SIG-M5 treated with dmso at 0.1 percent for 504 hours (cell line): ENCODE results near the gene FARS2.
A peak's percentile ranks its signal among the peaks of the same experiment; 100 is the strongest.

Experiments
- DNase-seq: peaks from one replicate; lab custom pipeline; 2025; ENCODE audit not compliant: unreplicated experiment; lab: John Stamatoyannopoulos, UW

FARS2 gene

DNA sequence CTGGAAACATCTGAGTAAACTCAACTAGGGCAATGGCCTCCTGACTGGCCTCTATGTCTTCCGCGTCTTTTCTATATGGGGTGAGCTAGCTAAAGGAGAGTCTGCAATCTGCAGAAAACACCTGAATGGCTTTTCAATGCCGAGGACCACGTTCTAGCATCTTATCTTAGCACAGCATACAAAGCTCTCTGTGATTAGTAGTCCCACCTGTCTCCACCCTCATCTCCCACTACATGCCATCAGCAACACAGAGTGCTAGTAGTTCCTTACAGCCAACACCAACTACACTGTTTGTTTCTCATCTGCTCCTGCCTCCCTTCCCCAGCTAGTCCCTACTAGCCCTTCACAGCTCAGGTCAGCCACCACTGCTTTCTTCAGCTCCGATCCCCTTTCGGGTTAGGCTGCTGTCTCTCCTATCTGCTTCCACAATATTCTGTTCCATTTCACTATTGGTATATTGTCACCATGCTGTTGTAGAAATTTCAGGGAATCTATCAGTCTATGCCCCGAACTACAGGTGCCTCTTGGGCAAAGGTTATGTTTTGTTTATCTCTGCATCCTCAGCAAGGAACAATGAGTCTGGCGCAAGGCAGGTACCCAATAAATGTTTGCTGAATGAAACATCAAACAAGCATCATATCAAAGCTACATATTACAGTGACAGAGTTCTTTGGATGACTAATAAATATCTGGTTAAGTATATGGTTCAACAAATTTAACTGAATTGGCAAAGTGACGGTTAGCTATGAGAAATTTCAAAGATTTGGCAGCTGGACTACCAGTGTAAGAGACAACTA is 12.8 kb upstream of the FARS2 start:
- no peak for DNase-seq

DNA sequence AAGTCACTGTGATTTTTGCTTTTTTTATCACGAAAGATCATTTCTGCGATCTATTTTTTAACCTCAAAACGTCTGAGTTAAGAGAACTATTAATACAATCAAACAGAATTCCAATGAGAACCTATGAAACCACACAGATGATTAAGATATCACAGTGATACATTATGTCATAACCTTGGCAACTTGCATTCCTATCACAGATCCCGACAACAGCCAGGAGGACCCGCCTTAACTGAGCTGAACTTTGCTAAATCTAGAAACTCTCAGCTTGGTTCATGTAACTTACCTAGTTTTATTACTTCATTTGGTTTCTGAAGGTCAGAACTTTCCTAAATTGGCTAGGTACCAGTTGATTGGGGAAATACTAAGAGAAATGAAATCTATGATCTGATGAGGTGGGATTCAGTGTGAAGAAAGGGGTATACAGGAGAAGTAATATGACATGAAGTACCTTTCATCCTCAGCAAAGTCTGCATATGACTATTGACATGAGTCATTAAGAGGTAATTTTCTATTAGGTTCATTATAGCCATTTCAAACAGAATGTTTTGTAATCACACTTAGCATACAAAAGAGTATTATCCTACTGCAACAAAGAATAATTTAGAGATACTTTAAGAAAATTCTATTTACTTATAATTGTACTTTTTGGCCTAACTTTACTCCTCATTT is 11.7 kb upstream of the FARS2 start:
- no peak for DNase-seq

DNA sequence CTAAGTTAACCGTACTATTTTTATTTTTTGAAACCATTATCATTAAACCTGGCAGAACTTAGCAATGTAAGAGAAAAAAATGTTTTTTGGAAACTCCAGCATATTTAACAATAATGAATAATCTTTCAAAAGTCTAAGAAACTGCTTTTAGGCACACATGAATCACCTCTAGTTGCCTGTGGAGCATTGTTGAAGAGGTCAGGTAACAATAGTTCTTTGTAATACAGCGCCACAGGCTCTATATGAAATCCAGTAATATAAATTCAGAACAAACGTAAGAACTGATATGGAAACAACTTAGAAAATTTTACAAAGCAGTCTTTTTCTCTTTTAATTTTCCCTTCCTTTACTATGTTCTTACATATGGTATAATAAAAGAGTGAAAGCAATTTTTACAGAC is 10.9 kb upstream of the FARS2 start:
- no peak for DNase-seq

DNA sequence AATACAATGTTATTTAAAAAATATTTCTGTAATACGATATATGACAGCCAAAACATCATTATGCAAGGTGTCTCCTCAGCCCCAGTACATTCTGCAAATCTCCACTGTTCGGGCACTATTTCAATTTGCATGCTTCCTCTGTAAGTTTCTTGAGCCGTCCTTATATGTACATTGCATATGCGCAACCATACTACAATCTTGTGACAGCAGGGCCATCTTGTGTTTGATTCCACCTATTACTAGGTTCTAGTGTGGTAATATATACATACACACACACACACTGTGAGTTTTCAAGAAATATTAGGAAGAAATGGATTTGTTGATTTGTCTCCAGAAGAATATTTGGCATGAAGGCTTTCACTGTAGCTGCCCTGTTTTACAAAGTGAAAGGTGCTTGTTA is 10.4 kb upstream of the FARS2 start:
- no peak for DNase-seq

DNA sequence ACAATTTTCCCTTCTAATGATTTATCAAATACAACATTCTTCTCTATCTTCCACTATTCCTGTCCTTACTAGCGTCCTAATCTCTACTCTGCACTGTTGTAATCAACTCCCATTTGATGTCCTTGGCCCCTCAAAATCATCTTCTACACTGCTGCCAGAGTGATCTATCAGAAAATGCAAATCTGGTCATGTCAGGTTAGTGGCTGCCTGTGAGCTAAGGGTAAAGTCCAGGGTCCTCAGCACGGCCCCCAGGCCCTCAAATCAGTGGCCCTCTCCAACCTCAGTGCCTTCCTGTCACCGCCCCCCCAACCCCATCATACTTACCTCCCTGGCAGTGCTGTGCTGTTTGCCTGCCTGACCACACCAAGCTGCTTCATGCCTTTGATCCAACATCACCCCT is 4.4 kb upstream of the FARS2 start:
- no peak for DNase-seq

DNA sequence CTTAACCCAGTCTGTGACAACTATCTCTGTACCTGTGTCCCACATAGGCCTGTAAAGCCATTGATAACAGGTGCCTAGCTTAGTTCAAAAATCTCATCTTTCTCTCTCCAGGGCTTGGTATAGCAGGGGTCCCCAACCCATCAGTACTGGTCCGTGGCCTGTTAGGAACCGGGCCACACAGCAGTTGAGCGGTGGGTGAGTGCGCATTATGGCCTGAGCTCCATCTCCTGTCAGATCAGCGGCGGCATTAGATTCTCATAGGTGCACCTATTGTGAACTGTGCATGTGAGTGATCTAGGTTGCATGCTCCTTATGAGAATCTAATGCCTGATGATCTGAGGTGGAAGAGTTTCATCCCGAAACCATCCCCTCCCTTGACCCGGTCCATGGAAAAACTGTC is 3.9 kb upstream of the FARS2 start:
- DNase-seq: no peak

DNA sequence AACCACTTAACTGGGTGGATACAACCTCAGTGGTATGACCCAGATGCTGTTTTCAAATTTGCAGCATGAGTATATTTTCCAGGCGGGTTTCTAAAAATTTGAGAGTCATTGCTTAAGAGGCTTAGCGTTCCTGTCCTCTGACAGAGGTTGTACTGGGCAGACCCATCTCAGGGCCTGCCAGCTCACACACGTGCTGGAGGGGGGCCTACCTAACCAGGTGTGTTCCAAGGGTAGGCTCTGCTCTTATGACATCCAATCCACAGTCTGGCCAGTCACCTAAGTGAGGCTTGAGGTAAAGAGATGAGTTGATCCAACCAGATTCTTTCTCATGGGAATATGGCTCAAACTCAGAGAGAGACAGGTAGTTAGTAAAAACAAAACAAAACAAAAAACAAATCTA is 1.9 kb upstream of the FARS2 start:
- no peak for DNase-seq

DNA sequence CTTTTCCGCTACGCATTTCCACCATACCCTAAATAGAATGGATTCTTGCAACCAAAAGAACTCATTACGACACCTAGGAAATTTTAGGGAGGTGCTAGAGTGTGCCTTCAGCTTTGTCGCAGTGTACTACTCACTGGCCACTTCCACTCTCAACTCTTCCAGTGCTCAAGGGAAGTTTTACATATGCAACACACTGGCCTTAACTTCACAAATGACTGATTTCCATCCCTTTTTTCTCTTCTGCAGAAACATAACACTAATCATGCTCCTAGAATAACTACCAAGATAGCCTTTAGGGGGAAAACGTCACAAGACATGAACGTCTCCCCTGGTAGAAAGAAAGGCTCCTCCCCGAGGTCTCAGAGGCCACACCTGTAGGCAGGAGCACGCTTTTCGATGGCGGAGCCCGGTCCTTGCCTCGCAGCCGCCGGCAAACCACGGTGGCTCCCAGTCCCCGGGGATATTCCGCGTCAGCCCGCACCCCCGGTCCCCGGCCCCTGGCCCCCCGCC is 1.1 kb upstream of the FARS2 start:
- DNase-seq: peak; percentile 84

DNA sequence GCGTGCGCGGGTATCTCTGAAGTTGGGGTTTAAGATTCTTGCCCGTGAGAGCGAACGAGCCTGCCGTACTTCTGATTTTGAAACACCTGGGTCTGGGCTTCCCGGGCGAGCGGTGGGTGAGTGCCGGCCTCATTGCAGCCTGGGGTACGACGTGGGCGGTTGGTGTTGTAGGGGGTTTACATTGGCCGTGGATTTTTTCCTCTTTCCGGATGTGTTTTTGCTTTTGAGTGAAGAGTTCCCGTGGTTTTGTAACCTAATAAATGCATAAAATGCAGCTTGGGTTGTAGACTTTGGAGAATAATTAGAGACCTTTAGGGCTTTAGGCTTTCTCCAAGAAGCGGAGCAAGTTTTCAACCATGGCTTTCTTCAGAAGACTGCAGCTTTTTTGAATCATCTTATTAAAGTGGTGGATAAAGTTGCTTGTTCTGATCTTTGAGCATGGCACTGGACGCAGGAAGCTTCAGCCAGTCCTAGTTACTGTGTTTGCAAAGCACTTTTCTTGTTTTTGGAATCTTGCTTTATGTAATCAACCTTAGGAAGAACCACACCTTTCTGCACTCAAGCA is 314 bp downstream of the FARS2 start:
- DNase-seq: no peak

DNA sequence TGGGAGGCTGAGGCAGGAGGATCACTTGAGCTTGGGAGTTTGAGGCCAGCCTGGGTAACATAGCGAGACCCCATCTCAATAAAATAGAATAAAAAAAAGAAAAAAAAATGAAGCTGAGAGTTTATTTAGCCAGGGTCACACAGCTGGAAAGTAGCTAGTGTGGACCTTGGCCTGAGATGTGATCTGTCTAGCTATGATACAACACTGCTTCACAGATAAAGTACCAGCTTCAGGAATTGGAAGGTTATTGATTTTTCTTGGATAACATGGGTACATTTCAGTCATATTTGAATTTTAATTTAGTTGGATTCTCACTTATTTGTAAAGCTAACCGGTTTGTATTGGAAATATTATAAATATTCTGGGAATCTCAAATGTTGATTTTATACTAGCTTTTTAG is 5.1 kb downstream of the FARS2 start:
- no peak for DNase-seq

DNA sequence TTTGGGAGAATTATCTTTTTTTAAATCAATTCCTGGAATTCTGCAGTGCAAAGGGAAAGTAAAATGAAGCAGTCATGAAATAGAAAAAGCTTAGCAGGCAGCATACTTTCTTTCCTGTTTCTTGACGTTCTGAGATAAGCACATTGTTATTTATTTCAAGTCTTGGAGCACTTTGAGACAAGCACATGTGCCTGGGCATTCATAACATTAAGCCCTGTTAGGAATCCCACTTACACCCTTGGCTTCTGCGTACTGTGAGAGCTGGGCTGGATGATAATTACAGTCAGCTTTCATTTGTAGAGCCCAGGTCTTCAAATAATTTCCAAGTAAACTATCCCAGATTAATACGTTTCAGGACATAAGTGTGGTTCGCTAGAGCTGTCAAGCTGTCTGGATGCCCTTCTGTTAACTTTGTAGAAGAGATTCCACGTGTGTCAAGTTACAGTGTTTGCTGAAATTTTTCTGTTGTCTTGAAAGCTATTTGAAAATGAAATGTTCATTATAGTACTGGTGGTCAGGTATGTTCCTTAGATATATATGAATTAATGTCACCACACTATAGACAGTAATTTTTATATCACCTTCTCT is 8.9 kb downstream of the FARS2 start:
- DNase-seq: no peak

DNA sequence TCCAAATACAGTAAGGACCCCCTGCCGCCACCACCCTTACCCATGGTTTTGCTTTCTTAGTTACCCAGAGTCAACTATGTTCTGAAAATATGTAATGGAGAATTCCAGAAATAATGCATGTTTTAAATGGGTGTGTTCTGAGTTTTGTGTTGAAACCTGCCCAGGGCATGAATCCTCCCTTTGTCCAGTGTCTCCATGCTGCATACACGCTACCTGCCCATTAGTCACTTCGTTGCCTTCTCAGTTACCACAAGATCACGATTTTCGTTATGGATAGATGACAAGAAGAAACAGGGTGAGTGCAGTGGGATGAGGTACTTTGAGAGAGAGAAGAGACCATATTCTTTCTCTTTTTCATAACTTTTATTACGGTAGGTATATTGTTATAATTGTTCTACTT is 10.6 kb downstream of the FARS2 start:
- DNase-seq: no peak

DNA sequence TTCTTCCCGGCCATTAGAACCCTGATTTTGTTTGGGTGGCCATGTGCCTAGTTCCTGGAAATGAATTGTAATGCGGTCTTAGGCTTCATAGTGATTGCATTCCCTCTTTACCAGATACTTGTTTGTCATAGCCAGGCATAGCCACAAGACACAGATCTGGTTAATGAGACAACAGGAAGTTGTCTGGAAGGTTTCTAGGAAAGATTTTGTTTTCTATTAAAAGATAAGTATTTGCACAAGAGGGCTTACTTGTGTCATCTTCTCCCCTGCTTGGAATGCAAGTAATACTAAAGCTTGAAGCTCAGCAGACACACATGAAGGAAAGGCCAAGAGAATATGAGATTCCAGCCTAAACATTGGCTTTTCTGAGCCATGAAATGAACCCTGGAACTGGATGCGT is 12.9 kb downstream of the FARS2 start:
- DNase-seq: no peak

DNA sequence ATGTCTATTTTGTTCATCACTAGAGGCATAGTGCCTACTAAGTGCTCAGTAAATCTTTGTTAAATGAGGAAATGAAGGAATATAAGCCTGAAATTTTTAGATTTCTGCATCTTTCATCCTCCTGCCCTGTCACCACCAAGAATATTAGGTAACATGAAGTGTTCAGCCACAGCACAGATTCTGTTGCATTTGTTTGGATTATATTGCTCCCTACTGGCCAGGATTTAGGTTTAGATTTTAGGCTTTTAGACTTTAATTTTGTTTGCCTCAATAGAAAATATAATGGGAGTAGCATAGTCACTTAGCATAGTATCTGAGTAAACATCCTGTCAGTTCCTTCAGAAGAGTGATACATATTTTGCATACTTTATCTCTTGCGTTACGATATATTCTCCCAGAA is 14.2 kb downstream of the FARS2 start:
- no peak for DNase-seq

DNA sequence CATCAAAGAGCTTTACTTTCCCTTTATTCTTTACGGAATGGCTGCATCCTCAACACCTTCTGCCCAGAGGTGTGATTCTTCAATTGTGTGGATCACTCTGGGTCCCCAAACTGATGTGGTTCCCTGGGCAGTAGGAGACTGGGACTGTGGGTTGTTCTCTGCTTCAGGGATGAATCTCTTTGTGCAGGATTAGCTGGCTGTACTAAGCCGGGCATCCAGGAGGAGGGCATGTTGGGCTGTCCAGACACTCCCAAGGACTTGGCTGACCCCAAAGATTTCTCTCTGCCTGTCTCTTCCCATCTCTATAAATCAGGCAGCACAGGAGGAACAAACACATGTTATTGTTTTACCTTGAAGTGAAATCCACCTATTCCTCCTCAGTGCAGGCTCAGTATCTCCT is 15.3 kb downstream of the FARS2 start:
- DNase-seq: no peak

DNA sequence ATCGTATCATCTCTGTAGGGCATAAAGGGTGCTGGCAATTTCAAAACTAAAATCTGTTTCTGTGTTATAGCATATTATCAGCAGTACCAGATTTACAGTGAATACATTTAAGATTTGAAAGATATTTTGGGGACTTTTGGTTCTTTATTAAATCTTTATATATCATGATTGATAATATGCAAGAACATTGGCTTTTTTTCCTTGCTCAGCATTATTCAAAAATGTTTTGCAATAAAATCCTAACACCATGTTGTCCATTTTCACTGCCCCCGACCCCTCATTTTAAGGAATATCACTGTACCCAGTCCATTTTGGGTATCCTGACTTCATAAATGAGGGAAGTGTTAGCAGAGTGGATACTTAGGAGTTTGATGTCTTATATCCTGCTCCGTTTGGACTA is 16.3 kb downstream of the FARS2 start:
- no peak for DNase-seq

DNA sequence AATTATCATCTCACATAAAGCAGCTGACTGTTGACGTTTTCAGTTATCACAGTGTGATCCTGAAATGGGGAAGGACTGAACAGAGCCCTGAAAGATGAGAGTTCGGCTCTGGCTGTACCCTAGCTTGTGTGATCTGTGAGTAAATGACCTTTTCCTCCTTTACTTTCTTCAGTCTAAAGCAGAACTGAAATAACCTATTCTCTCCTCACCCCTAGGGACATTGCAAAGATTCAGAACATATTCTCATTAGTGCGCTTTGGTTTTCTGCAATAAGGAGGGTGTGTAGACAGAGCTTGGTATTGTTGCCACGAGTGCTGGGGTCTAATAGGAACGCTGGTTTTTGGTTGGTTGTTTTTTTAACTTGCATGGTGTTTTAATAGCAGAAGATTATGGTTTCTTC is 16.7 kb downstream of the FARS2 start:
- no peak for DNase-seq

DNA sequence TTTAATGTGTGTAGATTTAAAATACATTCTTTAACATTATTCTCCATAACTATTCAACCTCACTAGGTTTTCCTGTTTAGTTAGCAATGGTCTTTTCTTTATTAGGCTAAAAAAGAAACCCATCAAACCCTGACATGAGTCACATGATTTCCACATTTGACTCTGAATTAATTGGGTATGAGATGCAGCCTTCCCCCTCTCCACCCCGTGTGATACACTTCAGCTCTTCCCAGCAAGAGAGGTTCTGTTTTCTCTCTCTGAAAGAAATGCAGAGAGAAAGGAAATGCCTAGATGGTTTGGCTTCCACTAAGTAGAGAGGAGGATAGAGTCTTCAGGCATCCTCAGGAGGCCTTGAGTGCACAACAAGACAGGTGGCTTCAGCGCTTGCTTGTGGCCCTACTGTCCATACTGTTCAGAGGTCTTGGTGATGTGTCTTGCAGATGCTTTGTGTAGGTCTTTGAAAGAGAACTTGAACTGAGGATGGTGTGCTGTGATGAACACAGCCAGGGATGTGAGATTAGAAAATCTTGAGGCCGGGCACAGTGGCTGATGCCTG is 17.3 kb downstream of the FARS2 start:
- DNase-seq: no peak

DNA sequence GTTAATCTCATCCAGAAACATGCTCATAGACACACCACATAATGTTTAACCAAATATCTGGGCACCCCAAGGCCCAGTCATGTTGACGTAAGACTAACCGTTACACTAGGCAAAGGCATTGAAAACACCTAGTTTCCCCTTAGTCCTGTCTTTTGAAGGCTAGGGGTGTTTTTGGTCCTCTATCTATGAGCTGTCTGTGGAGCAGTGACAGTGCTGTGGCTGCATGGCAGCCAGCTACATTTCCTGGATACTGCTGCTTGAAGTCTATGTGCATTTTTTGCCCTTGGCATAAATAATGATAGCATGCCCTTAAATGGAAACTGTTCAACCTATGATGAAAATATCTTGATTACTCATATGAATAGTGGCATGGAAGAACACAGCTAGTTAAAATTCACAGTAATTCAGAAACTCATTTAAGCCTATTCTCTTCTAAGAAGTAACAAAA is 18.6 kb downstream of the FARS2 start:
- DNase-seq: no peak

DNA sequence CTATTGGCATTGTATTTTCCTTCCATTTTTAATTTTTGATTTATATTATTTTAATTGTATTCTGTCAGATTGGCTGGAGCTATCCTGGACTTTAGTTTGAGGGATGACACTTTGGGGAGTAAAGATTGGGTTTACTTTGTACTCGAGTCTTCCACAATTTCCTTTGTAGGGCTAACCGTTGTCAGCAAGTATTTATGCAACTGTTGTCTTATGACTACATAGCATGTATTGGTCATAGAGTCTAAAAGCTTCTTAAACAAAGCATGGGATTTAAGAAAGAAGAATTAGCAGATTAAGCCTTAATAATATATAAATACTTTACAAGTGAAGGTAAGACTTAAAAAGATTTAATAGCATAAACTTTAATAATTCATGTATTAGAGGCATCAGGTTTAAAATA is 19.6 kb downstream of the FARS2 start:
- DNase-seq: no peak

DNA sequence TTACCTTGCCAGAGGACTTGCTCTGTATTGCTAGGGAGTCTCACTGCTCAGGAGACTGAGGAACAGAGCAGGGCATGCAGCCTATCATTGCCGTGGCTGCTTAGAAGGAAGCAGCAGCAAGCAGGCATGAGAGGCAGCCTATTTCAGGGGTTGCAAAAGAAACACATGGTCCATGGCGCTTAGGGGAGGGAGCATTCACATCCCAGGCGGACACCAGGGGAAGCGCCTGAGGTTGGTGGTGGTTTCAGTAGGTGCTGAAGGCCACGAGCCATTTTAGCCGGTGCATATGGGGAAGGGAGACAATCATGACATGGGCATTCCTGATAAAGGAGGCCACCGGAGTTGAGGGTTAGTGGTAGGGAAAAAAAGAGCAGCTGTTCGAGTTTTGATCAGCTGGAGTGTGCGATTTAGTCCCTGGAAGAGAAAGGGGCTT is 20.9 kb downstream of the FARS2 start:
- no peak for DNase-seq

DNA sequence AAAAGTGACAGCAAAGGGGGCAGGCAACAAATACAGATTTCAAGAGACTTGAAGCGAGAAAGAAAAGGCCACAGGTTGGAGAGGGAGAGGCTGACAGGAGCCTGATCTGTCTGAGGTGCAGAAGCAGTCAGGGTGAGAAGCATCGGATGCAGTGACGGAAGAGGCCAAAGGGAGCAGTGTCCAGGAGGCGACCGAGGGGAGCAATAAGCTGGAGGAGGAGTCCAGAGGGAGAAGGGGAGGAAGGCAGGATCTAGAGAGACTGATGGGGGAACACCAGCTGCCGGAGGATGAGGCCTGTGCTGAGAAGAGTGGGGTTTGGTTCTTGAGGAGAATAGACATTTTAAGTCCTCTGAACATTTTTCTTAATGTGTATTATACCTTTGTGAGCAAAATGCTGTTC is 23.8 kb downstream of the FARS2 start:
- DNase-seq: no peak
